Endothelial cell (in vitro differentiated cells): ENCODE measurements around the gene DNAJC5G. TPM values are rescaled to one million over a fixed set of nuclear protein-coding genes. Genes with fewer than 3 reads are reported as not detected.

Source experiments
- DNase-seq: peaks from one replicate; pipeline ENCODE4 v3.0.0; 2021; ENCODE audit warnings: low spot score
- H3K27ac Mint-ChIP-seq: one replicate; pipeline ENCODE4 v1.8.0; 2021; ENCODE audit warnings: mixed read lengths, inconsistent platforms; ENCODE audit not compliant: unreplicated experiment
- H3K27me3 Mint-ChIP-seq: one replicate; pipeline ENCODE4 v1.8.0; 2021; ENCODE audit warnings: mild to moderate bottlenecking, moderate library complexity, mixed read lengths, inconsistent platforms; ENCODE audit not compliant: unreplicated experiment
- H3K36me3 Mint-ChIP-seq: one replicate; pipeline ENCODE4 v1.8.0; 2021; ENCODE audit warnings: mild to moderate bottlenecking, low read depth, mixed read lengths, inconsistent platforms; ENCODE audit not compliant: unreplicated experiment
- H3K4me1 Mint-ChIP-seq: one replicate; pipeline ENCODE4 v1.8.0; 2021; ENCODE audit warnings: mild to moderate bottlenecking, mixed read lengths, inconsistent platforms; ENCODE audit not compliant: unreplicated experiment
- H3K4me3 Mint-ChIP-seq: one replicate; pipeline ENCODE4 v1.8.0; 2021; ENCODE audit warnings: mild to moderate bottlenecking, mixed read lengths, inconsistent platforms; ENCODE audit not compliant: unreplicated experiment
- H3K9me3 Mint-ChIP-seq: one replicate; pipeline ENCODE4 v1.8.0; 2021; ENCODE audit warnings: mixed read lengths, inconsistent platforms; ENCODE audit not compliant: unreplicated experiment
- total RNA-seq: library from RNA; stranded (reverse); fragmentation: NEBNext Ultra II Directional; extraction: Animal tissue kit (Norgen Biotek cat#: 25700); gene quantifications from one replicate; pipeline ENCODE4 v1.2.1, GENCODE V29; 2021; ENCODE audit not compliant: unreplicated experiment
- TF ChIP-seq, protein P1 (sequence below): fragments of 200-600 bp; sonication (generic); IDR thresholded peaks from one replicate; pipeline ENCODE4 v1.5.0; 2021; ENCODE audit warnings: antibody characterized with exemption; ENCODE audit not compliant: unreplicated experiment

The DNAJC5G gene
- total RNA-seq, 1 donor from 2014 or later = not detected

- peak overlapping the region; percentile 38 for H3K4me3 Mint-ChIP-seq
- no peaks in the 10 kb centered on the region for H3K4me1 Mint-ChIP-seq
- no peaks in the 10 kb centered on the region for H3K9me3 Mint-ChIP-seq
- TF ChIP-seq, protein P1, sequence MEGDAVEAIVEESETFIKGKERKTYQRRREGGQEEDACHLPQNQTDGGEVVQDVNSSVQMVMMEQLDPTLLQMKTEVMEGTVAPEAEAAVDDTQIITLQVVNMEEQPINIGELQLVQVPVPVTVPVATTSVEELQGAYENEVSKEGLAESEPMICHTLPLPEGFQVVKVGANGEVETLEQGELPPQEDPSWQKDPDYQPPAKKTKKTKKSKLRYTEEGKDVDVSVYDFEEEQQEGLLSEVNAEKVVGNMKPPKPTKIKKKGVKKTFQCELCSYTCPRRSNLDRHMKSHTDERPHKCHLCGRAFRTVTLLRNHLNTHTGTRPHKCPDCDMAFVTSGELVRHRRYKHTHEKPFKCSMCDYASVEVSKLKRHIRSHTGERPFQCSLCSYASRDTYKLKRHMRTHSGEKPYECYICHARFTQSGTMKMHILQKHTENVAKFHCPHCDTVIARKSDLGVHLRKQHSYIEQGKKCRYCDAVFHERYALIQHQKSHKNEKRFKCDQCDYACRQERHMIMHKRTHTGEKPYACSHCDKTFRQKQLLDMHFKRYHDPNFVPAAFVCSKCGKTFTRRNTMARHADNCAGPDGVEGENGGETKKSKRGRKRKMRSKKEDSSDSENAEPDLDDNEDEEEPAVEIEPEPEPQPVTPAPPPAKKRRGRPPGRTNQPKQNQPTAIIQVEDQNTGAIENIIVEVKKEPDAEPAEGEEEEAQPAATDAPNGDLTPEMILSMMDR = no peak
- peaks cover 61% of the 10 kb centered on the region for H3K36me3 Mint-ChIP-seq
- no peak for DNase-seq
- H3K27ac Mint-ChIP-seq = no peak overlapping the region
- H3K27me3 Mint-ChIP-seq = peaks cover 6% of the 10 kb centered on the region
Observed at GRCh38 chr2:27236136-27236535, 39.1 kb upstream of the DNAJC5G start.

GRCh38 chr2:27236626-27237025 lies 38.6 kb upstream of the DNAJC5G start:
- Mint-ChIP-seq H3K4me3 (peak overlapping the region; percentile 38), H3K27me3 (peaks cover 6% of the 10 kb centered on the region), H3K4me1 (no peaks in the 10 kb centered on the region), H3K27ac (no peak overlapping the region), H3K36me3 (peaks cover 61% of the 10 kb centered on the region), H3K9me3 (no peaks in the 10 kb centered on the region)
- DNase-seq = no peak
- TF ChIP-seq, protein P1 = no peak

DNA sequence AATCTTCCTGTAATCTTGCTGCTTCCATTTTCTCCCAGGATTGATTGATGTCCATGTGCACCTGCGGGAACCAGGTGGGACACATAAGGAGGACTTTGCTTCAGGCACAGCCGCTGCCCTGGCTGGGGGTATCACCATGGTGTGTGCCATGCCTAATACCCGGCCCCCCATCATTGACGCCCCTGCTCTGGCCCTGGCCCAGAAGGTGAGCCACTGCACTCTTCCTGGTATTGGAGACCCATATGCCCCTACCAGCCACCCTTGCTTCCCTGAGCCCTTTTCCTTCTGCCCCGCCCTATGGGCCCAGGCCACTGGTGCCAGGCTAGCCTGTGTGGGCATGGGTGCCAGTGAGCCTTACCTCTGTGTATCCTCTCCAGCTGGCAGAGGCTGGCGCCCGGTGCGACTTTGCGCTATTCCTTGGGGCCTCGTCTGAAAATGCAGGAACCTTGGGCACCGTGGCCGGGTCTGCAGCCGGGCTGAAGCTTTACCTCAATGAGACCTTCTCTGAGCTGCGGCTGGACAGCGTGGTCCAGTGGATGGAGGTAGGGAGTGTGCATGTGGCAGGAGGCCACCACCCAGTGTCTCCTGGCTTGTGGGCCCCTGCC lies 37.8 kb upstream of the DNAJC5G start:
- Mint-ChIP-seq H3K4me1 (no peaks in the 10 kb centered on the region), H3K4me3 (peak overlapping the region; percentile 6), H3K36me3 (peaks cover 58% of the 10 kb centered on the region), H3K27me3 (peaks cover 6% of the 10 kb centered on the region), H3K27ac (no peak overlapping the region), H3K9me3 (no peaks in the 10 kb centered on the region)
- DNase-seq = no peak
- TF ChIP-seq, protein P1 = no peak

DNA sequence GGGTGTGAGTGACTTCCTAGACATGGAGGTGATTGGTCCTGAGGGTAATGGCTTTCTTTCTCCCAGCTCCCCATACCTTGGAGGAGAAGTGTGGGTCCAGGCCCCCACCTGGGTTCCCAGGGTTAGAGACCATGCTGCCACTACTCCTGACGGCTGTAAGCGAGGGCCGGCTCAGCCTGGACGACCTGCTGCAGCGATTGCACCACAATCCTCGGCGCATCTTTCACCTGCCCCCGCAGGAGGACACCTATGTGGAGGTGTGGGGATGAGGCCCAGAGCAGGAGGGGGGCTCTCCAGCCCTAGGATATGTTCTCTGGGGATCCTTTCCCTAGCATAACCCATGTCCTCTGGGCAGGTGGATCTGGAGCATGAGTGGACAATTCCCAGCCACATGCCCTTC lies 36.3 kb upstream of the DNAJC5G start:
- Mint-ChIP-seq H3K27me3 (peaks cover 2% of the 10 kb centered on the region), H3K4me3 (no peak overlapping the region), H3K4me1 (no peaks in the 10 kb centered on the region), H3K27ac (no peak overlapping the region), H3K36me3 (peaks cover 46% of the 10 kb centered on the region), H3K9me3 (no peaks in the 10 kb centered on the region)
- DNase-seq = no peak
- TF ChIP-seq, protein P1 = no peak

DNA sequence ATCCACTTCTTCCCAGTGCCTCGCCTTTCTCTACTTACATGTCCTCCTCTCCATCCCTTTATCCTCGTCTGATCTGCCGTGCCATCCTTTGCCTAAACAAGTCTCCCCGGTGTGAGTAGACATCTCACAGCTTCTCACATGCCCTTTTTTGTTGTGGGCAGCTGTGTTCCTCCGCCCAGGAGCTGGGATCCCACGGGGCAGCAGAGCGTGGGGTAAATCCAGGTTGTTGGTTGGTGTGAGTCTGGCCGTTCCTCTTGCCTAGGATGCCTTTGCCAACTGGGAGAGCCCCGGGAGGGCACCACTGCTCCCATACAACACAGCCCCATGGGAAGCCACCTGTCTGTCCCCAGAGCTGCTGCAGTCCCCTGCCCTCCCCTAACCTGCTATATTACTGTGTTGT lies 34.8 kb upstream of the DNAJC5G start:
- DNase-seq = no peak
- Mint-ChIP-seq H3K27ac (peak overlapping the region; percentile 70), H3K4me3 (peak overlapping the region; percentile 73), H3K36me3 (peaks cover 41% of the 10 kb centered on the region), H3K27me3 (peaks cover 2% of the 10 kb centered on the region), H3K9me3 (no peaks in the 10 kb centered on the region), H3K4me1 (no peaks in the 10 kb centered on the region)
- TF ChIP-seq, protein P1 = no peak
